GM10248 (cell line): ENCODE results near the gene PDSS1.

Experiments
- CTCF ChIA-PET: fragments of 300-600 bp; sonication (Branson Sonifier 250); formaldehyde crosslinking; extraction: SDS; loops from one replicate; lab custom pipeline; 2021; ENCODE audit warnings: antibody characterized with exemption; lab: Yijun Ruan, JAX
- POLR2A ChIA-PET: fragments of 350-650 bp; sonication (Branson Sonifier 250); formaldehyde crosslinking; extraction: SDS; loops from one replicate; lab custom pipeline; 2020; ENCODE audit warnings: antibody characterized with exemption; lab: Yijun Ruan, JAX
- DNase-seq: peaks from one replicate; pipeline ENCODE4 v3.0.0; 2012; ENCODE audit errors: extremely low spot score
- CTCF ChIP-seq: IDR thresholded peaks from 2 replicates; pipeline ENCODE4 v1.5.1; 2012; ENCODE audit warnings: mild to moderate bottlenecking, low read depth; ENCODE audit errors: extremely low read depth, missing control alignments, control extremely low read depth

Gene PDSS1

GRCh38 chr10:26697922-26698608 is 564 bp downstream of the PDSS1 start:
- TF ChIP-seq CTCF: no peak
- CTCF ChIA-PET: interaction anchor here (1.6 to 1.7 kb wide), 2 partner anchors 163 to 165 kb away, joined by 3 to 4 read pairs; partner anchors contain the start of gene ABI1
- POLR2A ChIA-PET: no interaction called here
- DNase-seq: no peak

DNA sequence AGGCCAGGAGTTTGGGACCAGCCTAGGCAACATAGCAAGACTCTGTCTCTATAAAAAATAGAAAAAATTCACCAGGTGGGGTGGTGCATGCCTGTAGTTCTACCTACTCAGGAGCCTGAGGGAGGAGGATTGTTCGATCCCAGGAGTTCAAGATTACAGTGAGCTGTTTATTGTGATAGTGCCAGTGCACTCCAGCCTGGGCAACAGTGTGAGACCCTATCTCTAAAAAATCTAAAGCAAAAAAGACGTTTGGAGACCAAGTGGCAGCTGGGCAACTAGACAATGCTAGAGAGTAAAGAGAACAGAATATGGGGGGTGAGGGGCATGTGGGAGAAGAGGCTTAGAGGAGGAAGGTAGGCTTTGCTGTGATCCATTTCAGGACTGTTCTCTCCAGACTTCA is 1.4 kb downstream of the PDSS1 start:
- ChIA-PET POLR2A (no interaction called here), CTCF (no interaction called here)
- DNase-seq: no peak
- no peak for TF ChIP-seq CTCF

GRCh38 chr10:26699631-26700030 is 2.1 kb downstream of the PDSS1 start:
- ChIA-PET CTCF (no interaction called here), POLR2A (no interaction called here)
- no peak for DNase-seq
- no peak for TF ChIP-seq CTCF

- TF ChIP-seq CTCF: no peak
- POLR2A ChIA-PET: no interaction called here
- CTCF ChIA-PET: interaction anchor here (0.8 to 1.3 kb wide), 3 partner anchors 14 to 160 kb away, joined by 3 to 7 read pairs (median 3); partner anchors contain the start of gene ABI1
Observed at GRCh38 chr10:26700884-26701630, 3.6 kb downstream of the PDSS1 start.

DNA sequence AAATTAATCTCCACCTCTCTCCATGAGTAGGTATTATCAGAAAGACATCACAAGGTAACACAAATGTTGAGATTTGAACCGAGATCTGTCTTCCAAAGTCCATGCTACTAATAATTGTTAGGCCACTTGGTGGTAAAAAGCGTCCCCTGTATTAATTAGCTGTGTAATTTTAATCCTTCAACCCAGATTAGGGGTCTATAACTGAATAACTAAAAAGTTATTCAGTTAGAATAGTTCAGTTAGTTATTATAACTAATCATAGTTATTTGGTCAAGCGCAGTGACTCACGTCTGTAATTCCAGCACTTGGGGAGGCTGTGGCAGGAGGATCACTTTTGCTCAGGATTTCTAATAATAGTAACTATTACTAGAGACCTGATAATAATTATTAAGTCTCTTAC is 5.6 kb downstream of the PDSS1 start:
- no peak for TF ChIP-seq CTCF
- POLR2A ChIA-PET: no interaction called here
- DNase-seq: no peak
- CTCF ChIA-PET: interaction anchor here (1.6 kb wide), 1 partner anchor 24 kb away, joined by 5 read pairs; no protein-coding TSS in a partner anchor

More at GRCh38 chr10:26700884-26701630, 3.6 kb downstream of the PDSS1 start:
- no peak for DNase-seq

GRCh38 chr10:26703974-26704373 is 6.5 kb downstream of the PDSS1 start:
- POLR2A ChIA-PET: no interaction called here
- no peak for TF ChIP-seq CTCF
- no peak for DNase-seq
- CTCF ChIA-PET: no interaction called here
